HEK293 (cell line): Measurements from ENCODE around the gene PARP6.

Source experiments
- ELK4 ChIP-seq: IDR thresholded peaks from 2 replicates; pipeline ENCODE4 v1.6.1; 2011; ENCODE audit warnings: mild to moderate bottlenecking, low read depth, low read length, borderline replicate concordance
- GLI4 ChIP-seq: fragments of 450-650 bp; formaldehyde crosslinking; IDR thresholded peaks from 2 replicates; pipeline ENCODE4 v1.5.1; 2016; ENCODE audit warnings: missing biosample characterization, missing genetic modification characterization
- HOXA7 ChIP-seq: sonication (generic); formaldehyde crosslinking; IDR thresholded peaks from 2 replicates; pipeline ENCODE4 v1.8.1; 2022; ENCODE audit warnings: missing genetic modification reagents, borderline replicate concordance
- INSM2 ChIP-seq: fragments of 450-650 bp; formaldehyde crosslinking; IDR thresholded peaks from 2 replicates; pipeline ENCODE4 v1.5.1; 2016; ENCODE audit warnings: missing biosample characterization, missing genetic modification characterization
- MEIS1 ChIP-seq: sonication (generic); formaldehyde crosslinking; IDR thresholded peaks from 2 replicates; pipeline ENCODE4 v1.8.1; 2022; ENCODE audit warnings: missing genetic modification reagents, mild to moderate bottlenecking, borderline replicate concordance
- OVOL3 ChIP-seq: fragments of 450-650 bp; formaldehyde crosslinking; IDR thresholded peaks from 2 replicates; pipeline ENCODE4 v1.5.1; 2016; ENCODE audit warnings: missing biosample characterization, missing genetic modification characterization
- PBX3 ChIP-seq: sonication (generic); formaldehyde crosslinking; IDR thresholded peaks from 2 replicates; pipeline ENCODE4 v1.8.1; 2022; ENCODE audit warnings: mild to moderate bottlenecking, moderate library complexity, missing genetic modification reagents
- SALL2 ChIP-seq: fragments of 450-650 bp; formaldehyde crosslinking; IDR thresholded peaks from 2 replicates; pipeline ENCODE4 v1.5.0; 2017; ENCODE audit warnings: missing biosample characterization, mild to moderate bottlenecking, missing genetic modification characterization, borderline replicate concordance
- SCRT2 ChIP-seq: fragments of 450-650 bp; formaldehyde crosslinking; IDR thresholded peaks from 2 replicates; pipeline ENCODE4 v1.5.1; 2016; ENCODE audit warnings: missing biosample characterization, missing genetic modification characterization
- SP2 ChIP-seq: fragments of 450-650 bp; formaldehyde crosslinking; IDR thresholded peaks from 2 replicates; pipeline ENCODE4 v1.5.1; 2016; ENCODE audit warnings: missing biosample characterization, missing genetic modification characterization
- SP7 ChIP-seq: fragments of 450-650 bp; formaldehyde crosslinking; IDR thresholded peaks from 2 replicates; pipeline ENCODE4 v1.5.1; 2016; ENCODE audit warnings: missing biosample characterization, missing genetic modification characterization
- WT1 ChIP-seq: fragments of 450-650 bp; formaldehyde crosslinking; IDR thresholded peaks from 2 replicates; pipeline ENCODE4 v1.5.1; 2016; ENCODE audit warnings: missing biosample characterization, missing genetic modification characterization
- ZBTB6 ChIP-seq: fragments of 450-650 bp; formaldehyde crosslinking; IDR thresholded peaks from 2 replicates; pipeline ENCODE4 v1.5.1; 2017; ENCODE audit warnings: missing biosample characterization, missing genetic modification characterization
- ZFP41 ChIP-seq: fragments of 450-650 bp; formaldehyde crosslinking; IDR thresholded peaks from 2 replicates; pipeline ENCODE4 v1.5.1; 2016; ENCODE audit warnings: missing biosample characterization, missing genetic modification characterization, borderline replicate concordance
- ZNF140 ChIP-seq: fragments of 450-650 bp; formaldehyde crosslinking; IDR thresholded peaks from 2 replicates; pipeline ENCODE4 v1.5.1; 2016; ENCODE audit warnings: missing biosample characterization, missing genetic modification characterization
- ZNF157 ChIP-seq: fragments of 450-650 bp; formaldehyde crosslinking; IDR thresholded peaks from 2 replicates; pipeline ENCODE4 v1.5.1; 2016; ENCODE audit warnings: missing biosample characterization, missing genetic modification characterization
- ZNF311 ChIP-seq: fragments of 450-650 bp; formaldehyde crosslinking; IDR thresholded peaks from 2 replicates; pipeline ENCODE4 v1.5.1; 2017; ENCODE audit warnings: missing biosample characterization, missing genetic modification characterization, borderline replicate concordance
- ZNF391 ChIP-seq: fragments of 450-650 bp; formaldehyde crosslinking; IDR thresholded peaks from 2 replicates; pipeline ENCODE4 v1.5.1; 2016; ENCODE audit warnings: low read depth, missing biosample characterization, missing genetic modification characterization, borderline replicate concordance
- ZNF404 ChIP-seq: fragments of 450-650 bp; formaldehyde crosslinking; IDR thresholded peaks from 2 replicates; pipeline ENCODE4 v1.5.1; 2017; ENCODE audit warnings: missing biosample characterization, missing genetic modification characterization
- ZNF501 ChIP-seq: fragments of 450-650 bp; formaldehyde crosslinking; IDR thresholded peaks from 2 replicates; pipeline ENCODE4 v1.5.1; 2016; ENCODE audit warnings: missing biosample characterization, missing genetic modification characterization
- ZNF555 ChIP-seq: fragments of 450-650 bp; formaldehyde crosslinking; conservative IDR thresholded peaks from 2 replicates; pipeline ENCODE4 v1.5.1; 2017; ENCODE audit warnings: missing biosample characterization, mild to moderate bottlenecking, missing genetic modification characterization, inconsistent platforms
- ZNF558 ChIP-seq: fragments of 450-650 bp; formaldehyde crosslinking; IDR thresholded peaks from 2 replicates; pipeline ENCODE4 v1.5.1; 2016; ENCODE audit warnings: missing biosample characterization, missing genetic modification characterization
- ZNF629 ChIP-seq: fragments of 450-650 bp; formaldehyde crosslinking; IDR thresholded peaks from 2 replicates; pipeline ENCODE4 v1.5.1; 2017; ENCODE audit warnings: missing biosample characterization, missing genetic modification characterization
- ZNF670 ChIP-seq: fragments of 450-650 bp; formaldehyde crosslinking; IDR thresholded peaks from 2 replicates; pipeline ENCODE4 v1.5.1; 2016; ENCODE audit warnings: missing biosample characterization, missing genetic modification characterization, low read depth
- ZNF692 ChIP-seq: fragments of 450-650 bp; formaldehyde crosslinking; IDR thresholded peaks from 2 replicates; pipeline ENCODE4 v1.5.1; 2016; ENCODE audit warnings: missing biosample characterization, missing genetic modification characterization
- ZNF701 ChIP-seq: fragments of 450-650 bp; formaldehyde crosslinking; IDR thresholded peaks from 2 replicates; pipeline ENCODE4 v1.5.1; 2016; ENCODE audit warnings: missing biosample characterization, missing genetic modification characterization
- ZSCAN18 ChIP-seq: fragments of 450-650 bp; formaldehyde crosslinking; IDR thresholded peaks from 2 replicates; pipeline ENCODE4 v1.5.1; 2016; ENCODE audit warnings: missing biosample characterization, missing genetic modification characterization

Gene PARP6

GRCh38 chr15:72319360-72319984 is 47.1 kb upstream of the PARP6 start (continued):
- no peak for TF ChIP-seq ZNF670 (tag by site-specific recombination)
- TF ChIP-seq SP2 = no peak
- TF ChIP-seq ZFP41 (tag by site-specific recombination) = no peak
- TF ChIP-seq ZSCAN18 = no peak
- TF ChIP-seq SALL2 (tag by site-specific recombination) = no peak
- TF ChIP-seq ZNF558 (tag by site-specific recombination) = no peak
- no peak for TF ChIP-seq ZBTB6 (tag by site-specific recombination)
- TF ChIP-seq ZNF404 = no peak
- TF ChIP-seq ZNF555 (tag by site-specific recombination) = no peak
- TF ChIP-seq WT1 = peak; percentile 12; the same call in 1 of the 2 replicates
- no peak for TF ChIP-seq SCRT2
- no peak for TF ChIP-seq ZNF629 (tag by site-specific recombination)
- peak; percentile 81; the same call in 1 of the 2 replicates for TF ChIP-seq HOXA7
- no peak for TF ChIP-seq GLI4 (tag by site-specific recombination)
- TF ChIP-seq ZNF140 = no peak
- TF ChIP-seq ZNF157 (tag by site-specific recombination) = no peak
- TF ChIP-seq OVOL3 = no peak
- no peak for TF ChIP-seq ZNF311 (tag by site-specific recombination)
- TF ChIP-seq ZNF501 (tag by site-specific recombination) = no peak
- peak; percentile 96 for TF ChIP-seq PBX3 (CRISPR knock-in tag)
- TF ChIP-seq MEIS1 = peak; percentile 64; the same call in 1 of the 2 replicates
- TF ChIP-seq SP7 (tag by site-specific recombination) = no peak
- no peak for TF ChIP-seq ELK4
- TF ChIP-seq INSM2 (tag by site-specific recombination) = peak; percentile 52; the same call in 1 of the 2 replicates
- no peak for TF ChIP-seq ZNF391 (tag by site-specific recombination)
- TF ChIP-seq ZNF701 (tag by site-specific recombination) = no peak
- TF ChIP-seq ZNF692 (tag by site-specific recombination) = peak; percentile 78
- TF ChIP-seq, all 188 proteins: peak for 21
